ENCODE data around the gene CRELD2. TPM values are rescaled to one million over a fixed set of nuclear protein-coding genes. Genes with fewer than 3 reads are reported as not detected.

The CRELD2 gene
- total and polyA plus RNA-seq, 2 of the 13 experiments (the other 11 are each of a cell fraction or from before 2014, with no cell fraction given): 17.2 to 44.7 TPM

GRCh38 chr22:49903322-49904039, 15.0 kb upstream of the CRELD2 start:
- no peak for DNase-seq (ENCODE audit: low spot score)
- H3K36me3 ChIP-seq (replicated peaks in 1 of 2; ENCODE audit: control insufficient read depth in 1 of 2, insufficient read depth in 2 of 2, low read length in 2 of 2): peaks cover 7 to 29% of the 10 kb centered on the region in 2 experiments; a peak in 4 of 5 replicates
- peaks cover 3% of the 10 kb centered on the region; the same call in 1 of the 2 replicates for H4K20me1 ChIP-seq (ENCODE audit: insufficient read depth, low read length)
- H3K4me2 ChIP-seq (ENCODE audit: low read depth, low read length): no peak overlapping the region
- TF ChIP-seq AGO2 (optimal IDR thresholded peaks at IDR 0.05; ENCODE audit: low read depth, low read length) (peak; percentile 61), KMT2A (CRISPR knock-in tag; IDR thresholded peaks at IDR 0.05) (no peak)
- no peaks in the 10 kb centered on the region for H3K4me1 ChIP-seq (ENCODE audit: insufficient read depth, low read length)
- WGBS (ENCODE audit: low lambda C conversion rate): 98% methylated on average over 4 of the region's 17 CpGs
- ChIA-PET POLR2A (interaction anchor here (0.8 kb wide), 1 partner anchor 48 kb away, joined by 3 read pairs; no protein-coding TSS in a partner anchor), CTCF (ENCODE audit: low intra/inter-chr PET ratio, low total read pairs) (no interaction called here)
- in situ Hi-C loops (cut with HindIII; ENCODE audit: extremely low pct_ligation_motif_present, low pct_unique_long_range_greater_than_20kb): no loop called here
- FAIRE-seq: no peak
- no peak overlapping the region for H3K9ac ChIP-seq (ENCODE audit: insufficient read depth, low read depth, low read length)
- no peak for ATAC-seq
- no peaks in the 10 kb centered on the region for H3K27me3 ChIP-seq (ENCODE audit: control insufficient read depth in 1 of 2, insufficient read depth in 2 of 2, low read length in 2 of 2)
- no peaks in the 10 kb centered on the region for H3K9me3 ChIP-seq (ENCODE audit: low read length)
- no peak overlapping the region for H2AFZ ChIP-seq (ENCODE audit: low read length)
- H3K4me3 ChIP-seq (replicated peaks in 1 of 3; ENCODE audit: insufficient read depth in 1 of 3, low read depth in 2 of 3, low read length in 3 of 3): no peak overlapping the region
- H3K27ac ChIP-seq (ENCODE audit: extremely low read length, insufficient read depth, low read length): no peak overlapping the region
- no TSS peak for BruUV-seq (replicated peaks)
- intact Hi-C loops (cut with micrococcal nuclease; ENCODE audit: unreplicated experiment): no loop called here
- H3K79me2 ChIP-seq (ENCODE audit: insufficient read depth, low read length): no peaks in the 10 kb centered on the region

- ATAC-seq: no peak
- H3K4me2 ChIP-seq (ENCODE audit: low read depth, low read length): no peak overlapping the region
- FAIRE-seq: no peak
- in situ Hi-C loops (cut with HindIII; ENCODE audit: extremely low pct_ligation_motif_present, low pct_unique_long_range_greater_than_20kb) (no loop called here), intact Hi-C loops (cut with micrococcal nuclease; ENCODE audit: unreplicated experiment) (no loop called here)
- no TSS peak for BruUV-seq (replicated peaks)
- no peaks in the 10 kb centered on the region for H3K9me3 ChIP-seq (ENCODE audit: low read length)
- 100% methylated on average over 2 of the region's 11 CpGs for WGBS (ENCODE audit: low lambda C conversion rate)
- H3K79me2 ChIP-seq (ENCODE audit: insufficient read depth, low read length): no peaks in the 10 kb centered on the region
- H3K27ac ChIP-seq (ENCODE audit: extremely low read length, insufficient read depth, low read length): no peak overlapping the region
- H3K27me3 ChIP-seq (ENCODE audit: control insufficient read depth in 1 of 2, insufficient read depth in 2 of 2, low read length in 2 of 2): no peaks in the 10 kb centered on the region
- peaks cover 7 to 29% of the 10 kb centered on the region in 2 experiments; a peak in 4 of 5 replicates for H3K36me3 ChIP-seq (replicated peaks in 1 of 2; ENCODE audit: control insufficient read depth in 1 of 2, insufficient read depth in 2 of 2, low read length in 2 of 2)
- CTCF ChIA-PET (ENCODE audit: low intra/inter-chr PET ratio, low total read pairs): no interaction called here
- peak; percentile 28 for TF ChIP-seq AGO2 (optimal IDR thresholded peaks at IDR 0.05; ENCODE audit: low read depth, low read length)
- TF ChIP-seq CENPX (CRISPR knock-in tag; IDR thresholded peaks at IDR 0.05): no peak
- no peak overlapping the region for H2AFZ ChIP-seq (ENCODE audit: low read length)
- no peaks in the 10 kb centered on the region for H3K4me1 ChIP-seq (ENCODE audit: insufficient read depth, low read length)
- H3K9ac ChIP-seq (ENCODE audit: insufficient read depth, low read depth, low read length): no peak overlapping the region
- DNase-seq (ENCODE audit: low spot score): no peak
- POLR2A ChIA-PET: interaction anchor here (0.8 kb wide), 1 partner anchor 48 kb away, joined by 3 read pairs; no protein-coding TSS in a partner anchor
- H4K20me1 ChIP-seq (ENCODE audit: insufficient read depth, low read length): peaks cover 3% of the 10 kb centered on the region; the same call in 1 of the 2 replicates
- H3K4me3 ChIP-seq (replicated peaks in 1 of 3; ENCODE audit: insufficient read depth in 1 of 3, low read depth in 2 of 3, low read length in 3 of 3): no peak overlapping the region
Observed at GRCh38 chr22:49904040-49904369, 14.4 kb upstream of the CRELD2 start.

All from HepG2 (cell line).